ENCODE measurements around the gene AADACL4.

DNA sequence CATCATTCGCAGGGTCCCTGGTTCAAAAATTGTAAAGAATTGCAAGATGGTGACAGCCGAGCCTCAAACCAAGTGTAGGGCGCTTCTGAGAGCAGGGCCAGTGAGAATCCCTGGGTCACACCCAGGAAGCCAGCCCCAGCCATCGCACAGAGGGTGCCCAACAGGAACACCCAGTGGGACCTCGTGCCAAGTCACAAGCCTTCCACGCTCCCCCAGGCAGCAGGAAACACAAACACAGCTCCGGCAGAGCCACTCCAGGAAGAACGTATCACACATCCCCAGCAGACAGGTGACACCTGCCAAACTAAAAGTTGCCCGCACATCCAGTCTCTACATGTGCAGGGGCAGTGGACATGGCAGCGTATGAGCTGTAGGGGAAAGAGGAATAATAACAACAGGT lies 46.1 kb upstream of the AADACL4 start:
- TF ChIP-seq POLR2A (IDR thresholded peaks at IDR 0.05) (no peak), EP300 (IDR thresholded peaks at IDR 0.05) (no peak), POLR2AphosphoS5 (IDR thresholded peaks at IDR 0.05) (no peak)
- TF ChIP-seq, protein P1, sequence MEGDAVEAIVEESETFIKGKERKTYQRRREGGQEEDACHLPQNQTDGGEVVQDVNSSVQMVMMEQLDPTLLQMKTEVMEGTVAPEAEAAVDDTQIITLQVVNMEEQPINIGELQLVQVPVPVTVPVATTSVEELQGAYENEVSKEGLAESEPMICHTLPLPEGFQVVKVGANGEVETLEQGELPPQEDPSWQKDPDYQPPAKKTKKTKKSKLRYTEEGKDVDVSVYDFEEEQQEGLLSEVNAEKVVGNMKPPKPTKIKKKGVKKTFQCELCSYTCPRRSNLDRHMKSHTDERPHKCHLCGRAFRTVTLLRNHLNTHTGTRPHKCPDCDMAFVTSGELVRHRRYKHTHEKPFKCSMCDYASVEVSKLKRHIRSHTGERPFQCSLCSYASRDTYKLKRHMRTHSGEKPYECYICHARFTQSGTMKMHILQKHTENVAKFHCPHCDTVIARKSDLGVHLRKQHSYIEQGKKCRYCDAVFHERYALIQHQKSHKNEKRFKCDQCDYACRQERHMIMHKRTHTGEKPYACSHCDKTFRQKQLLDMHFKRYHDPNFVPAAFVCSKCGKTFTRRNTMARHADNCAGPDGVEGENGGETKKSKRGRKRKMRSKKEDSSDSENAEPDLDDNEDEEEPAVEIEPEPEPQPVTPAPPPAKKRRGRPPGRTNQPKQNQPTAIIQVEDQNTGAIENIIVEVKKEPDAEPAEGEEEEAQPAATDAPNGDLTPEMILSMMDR (IDR thresholded peaks at IDR 0.05) = no peak
